Measurements from ENCODE around the gene CACNA2D3. TPM values are rescaled to one million over a fixed set of nuclear protein-coding genes. Genes with fewer than 3 reads are reported as not detected.

The CACNA2D3 gene
- total RNA-seq, 1 donor from 2014 or later, result 2.5 TPM

- no peak for TF ChIP-seq CTCF (conservative IDR thresholded peaks at IDR 0.05)
- H3K4me1 Mint-ChIP-seq (ENCODE audit: unreplicated experiment), result peaks cover 7% of the 10 kb centered on the region
- DNase-seq (ENCODE audit: extremely low spot score, unreplicated experiment), result no peak
- no peaks in the 10 kb centered on the region for H3K36me3 Mint-ChIP-seq
- no peaks in the 10 kb centered on the region for H3K9me3 Mint-ChIP-seq
- H3K4me3 Mint-ChIP-seq, result no peak overlapping the region
- H3K27me3 Mint-ChIP-seq, result peaks cover 30% of the 10 kb centered on the region
- no peak overlapping the region for H3K27ac Mint-ChIP-seq
Measured at GRCh38 chr3:54376939-54377578, 254.7 kb downstream of the CACNA2D3 start.

GRCh38 chr3:54378184-54378583, 255.8 kb downstream of the CACNA2D3 start:
- Mint-ChIP-seq H3K4me3 (no peak overlapping the region), H3K27me3 (peaks cover 30% of the 10 kb centered on the region), H3K4me1 (ENCODE audit: unreplicated experiment) (peaks cover 7% of the 10 kb centered on the region), H3K27ac (no peak overlapping the region), H3K36me3 (no peaks in the 10 kb centered on the region), H3K9me3 (no peaks in the 10 kb centered on the region)
- no peak for DNase-seq (ENCODE audit: extremely low spot score, unreplicated experiment)
- no peak for TF ChIP-seq CTCF (conservative IDR thresholded peaks at IDR 0.05)

- Mint-ChIP-seq H3K4me1 (ENCODE audit: unreplicated experiment) (no peaks in the 10 kb centered on the region), H3K27me3 (peaks cover 15% of the 10 kb centered on the region), H3K27ac (no peak overlapping the region), H3K4me3 (no peak overlapping the region), H3K9me3 (no peaks in the 10 kb centered on the region), H3K36me3 (no peaks in the 10 kb centered on the region)
- TF ChIP-seq CTCF (conservative IDR thresholded peaks at IDR 0.05), result no peak
- no peak for DNase-seq (ENCODE audit: extremely low spot score, unreplicated experiment)
Measured at GRCh38 chr3:54384279-54384678, 261.9 kb downstream of the CACNA2D3 start.

- Mint-ChIP-seq H3K36me3 (no peaks in the 10 kb centered on the region), H3K27ac (no peak overlapping the region)
Measured at GRCh38 chr3:54390582-54390981, 268.2 kb downstream of the CACNA2D3 start.

GRCh38 chr3:54393150-54393549, 270.8 kb downstream of the CACNA2D3 start:
- no peaks in the 10 kb centered on the region for H3K36me3 Mint-ChIP-seq
- H3K27me3 Mint-ChIP-seq, result peaks cover 17% of the 10 kb centered on the region
- H3K27ac Mint-ChIP-seq, result no peak overlapping the region
- H3K4me3 Mint-ChIP-seq, result no peak overlapping the region
- TF ChIP-seq CTCF (conservative IDR thresholded peaks at IDR 0.05), result no peak
- no peak for DNase-seq (ENCODE audit: extremely low spot score, unreplicated experiment)
- H3K9me3 Mint-ChIP-seq, result no peaks in the 10 kb centered on the region
- no peaks in the 10 kb centered on the region for H3K4me1 Mint-ChIP-seq (ENCODE audit: unreplicated experiment)

More at GRCh38 chr3:54390582-54390981, 268.2 kb downstream of the CACNA2D3 start:
- no peak overlapping the region for H3K4me3 Mint-ChIP-seq
- H3K4me1 Mint-ChIP-seq (ENCODE audit: unreplicated experiment), result no peaks in the 10 kb centered on the region
- H3K9me3 Mint-ChIP-seq, result no peaks in the 10 kb centered on the region
- TF ChIP-seq CTCF (conservative IDR thresholded peaks at IDR 0.05), result no peak
- peaks cover 18% of the 10 kb centered on the region for H3K27me3 Mint-ChIP-seq
- DNase-seq (ENCODE audit: extremely low spot score, unreplicated experiment), result no peak
